HepG2 (cell line): ENCODE measurements around the gene POMGNT2. TPM values are rescaled to one million over a fixed set of nuclear protein-coding genes. Genes with fewer than 3 reads are reported as not detected.

Experiments
- ATAC-seq: fragments of 200-7000 bp; cut with Tn5 transposase; 3 replicates; pipeline ENCODE4 v1.9.1; 2020; ENCODE audit warnings: mild to moderate bottlenecking, moderate library complexity
- BruUV-seq: library from RNA; stranded (reverse); fragments of 400-500 nt; replicated peaks from 2 replicates; lab custom pipeline; 2021; lab: Mats Ljungman, UMichigan
- CTCF ChIA-PET: fragments of 300-600 bp; formaldehyde crosslinking; extraction: SDS; loops from one replicate; lab custom pipeline; 2021; ENCODE audit warnings: low total read pairs, inconsistent platforms, low intra/inter-chr PET ratio; lab: Yijun Ruan, JAX
- POLR2A ChIA-PET: fragments of 350-600 bp; sonication (Branson Sonifier 250); formaldehyde crosslinking; loops from one replicate; lab custom pipeline; 2020; ENCODE audit warnings: antibody characterized with exemption, inconsistent platforms; lab: Yijun Ruan, JAX
- DNase-seq: peaks from one replicate; pipeline ENCODE4 v3.0.0-alpha.2; 2015; ENCODE audit warnings: low spot score
- FAIRE-seq: peaks from 3 replicates; lab custom pipeline; 2011; peaks lifted over from hg19 to GRCh38; lab: Jason Lieb, UNC
- H2AFZ ChIP-seq: one replicate; pipeline ENCODE4 v1.6.1; 2011; ENCODE audit warnings: low read length, inconsistent platforms
- H3K27ac ChIP-seq: fragments of 300-600 bp; 3 replicates; pipeline ENCODE4 v1.8.0; 2011; ENCODE audit warnings: mixed run types, mild to moderate bottlenecking, mixed read lengths, low read length, inconsistent platforms; ENCODE audit not compliant: insufficient read depth; ENCODE audit errors: extremely low read length
- H3K27me3 ChIP-seq, 2 experiments: fragments of 200-600 bp in 1 of 2; 2 replicates in 1 of 2; 3 replicates in 1 of 2; pipeline versions ENCODE4 v1.6.0 to v1.8.0; 2011; ENCODE audit warnings: low read length in 2 of 2, mild to moderate bottlenecking in 2 of 2, moderate library complexity in 2 of 2, inconsistent platforms in 1 of 2; ENCODE audit not compliant: insufficient read depth in 2 of 2, control insufficient read depth in 1 of 2
- H3K36me3 ChIP-seq, 2 experiments: fragments of 200-600 bp in 1 of 2; replicated peaks in 1 of 2; 2 replicates in 1 of 2; 3 replicates in 1 of 2; pipeline versions ENCODE4 v1.5.1 to v1.8.0; 2011; ENCODE audit warnings: low read length in 2 of 2, inconsistent platforms in 1 of 2; ENCODE audit not compliant: insufficient read depth in 2 of 2, control insufficient read depth in 1 of 2
- H3K4me1 ChIP-seq: 2 replicates; pipeline ENCODE4 v1.5.1; 2012; ENCODE audit warnings: low read length, inconsistent platforms; ENCODE audit not compliant: insufficient read depth
- H3K4me2 ChIP-seq: 2 replicates; pipeline ENCODE4 v1.6.0; 2011; ENCODE audit warnings: low read depth, low read length, inconsistent platforms
- H3K4me3 ChIP-seq, 3 experiments: fragments of 200-600 bp in 1 of 3; sonication (generic), shearing (Covaris generic) in 1 of 3; replicated peaks in 1 of 3; 2 replicates each; pipeline ENCODE4 v1.5.1; 2011 to 2016; ENCODE audit warnings: low read length in 3 of 3, inconsistent platforms in 2 of 3, low read depth in 2 of 3, mild to moderate bottlenecking in 2 of 3, control low read depth in 1 of 3, mixed read lengths in 1 of 3; ENCODE audit not compliant: insufficient read depth in 1 of 3
- H3K79me2 ChIP-seq: one replicate; pipeline ENCODE4 v1.6.1; 2011; ENCODE audit warnings: low read length, inconsistent platforms; ENCODE audit not compliant: insufficient read depth
- H3K9ac ChIP-seq: 2 replicates; pipeline ENCODE4 v1.6.0; 2011; ENCODE audit warnings: mild to moderate bottlenecking, low read depth, low read length, inconsistent platforms; ENCODE audit not compliant: insufficient read depth
- H3K9me3 ChIP-seq: 2 replicates; pipeline ENCODE4 v1.5.1; 2012; ENCODE audit warnings: mild to moderate bottlenecking, low read length
- H4K20me1 ChIP-seq: 2 replicates; pipeline ENCODE4 v1.6.0; 2011; ENCODE audit warnings: inconsistent platforms, mild to moderate bottlenecking, low read length, moderate library complexity; ENCODE audit not compliant: insufficient read depth
- BCL6 ChIP-seq: IDR thresholded peaks from 2 replicates; pipeline ENCODE4 v1.6.1; 2016; ENCODE audit warnings: missing genetic modification reagents, missing compliant biosample characterization
- CEBPB ChIP-seq: IDR thresholded peaks from 2 replicates; pipeline ENCODE4 v1.6.1; 2011; ENCODE audit warnings: low read depth, low read length, improper control_type of control experiment, borderline replicate concordance
- FIP1L1 ChIP-seq: fragments of 200-400 bp; formaldehyde crosslinking; IDR thresholded peaks from 2 replicates; pipeline ENCODE4 v1.6.1; 2018; ENCODE audit warnings: low read depth, mild to moderate bottlenecking, low read length, moderate library complexity, borderline replicate concordance; ENCODE audit not compliant: insufficient read depth
- GTF3A ChIP-seq: sonication (generic); formaldehyde crosslinking; conservative IDR thresholded peaks from 2 replicates; pipeline ENCODE4 v1.4.0; 2020; ENCODE audit warnings: mild to moderate bottlenecking, missing genetic modification reagents
- PHF20 ChIP-seq: sonication (generic); formaldehyde crosslinking; IDR thresholded peaks from 2 replicates; pipeline ENCODE4 v1.5.0; 2020; ENCODE audit warnings: mild to moderate bottlenecking, missing genetic modification reagents
- SIX4 ChIP-seq: sonication (generic); formaldehyde crosslinking; IDR thresholded peaks from 2 replicates; pipeline ENCODE4 v1.4.0; 2020; ENCODE audit warnings: missing genetic modification reagents
- SOX5 ChIP-seq: IDR thresholded peaks from 2 replicates; pipeline ENCODE4 v1.6.1; 2016; ENCODE audit warnings: borderline replicate concordance
- TAF15 ChIP-seq: fragments of 200-400 bp; formaldehyde crosslinking; IDR thresholded peaks from one replicate; pipeline ENCODE4 v1.6.1; 2018; ENCODE audit warnings: mild to moderate bottlenecking, low read depth, low read length; ENCODE audit not compliant: poor library complexity, severe bottlenecking
- ZBTB38 ChIP-seq: sonication (generic); formaldehyde crosslinking; IDR thresholded peaks from 2 replicates; pipeline ENCODE4 v1.5.1; 2020; ENCODE audit warnings: mild to moderate bottlenecking, missing genetic modification reagents
- ZNF572 ChIP-seq: sonication (generic); formaldehyde crosslinking; IDR thresholded peaks from 2 replicates; pipeline ENCODE4 v1.5.1; 2020; ENCODE audit warnings: mild to moderate bottlenecking, missing genetic modification reagents
- ZNF614 ChIP-seq: IDR thresholded peaks from 2 replicates; pipeline ENCODE4 v1.6.1; 2018; ENCODE audit warnings: missing biosample characterization, missing genetic modification reagents, inconsistent platforms, borderline replicate concordance
- ZNF713 ChIP-seq: sonication (generic); formaldehyde crosslinking; IDR thresholded peaks from 2 replicates; pipeline ENCODE4 v1.4.0; 2020; ENCODE audit warnings: mild to moderate bottlenecking, missing genetic modification reagents
- ZNF773 ChIP-seq: sonication (generic); formaldehyde crosslinking; IDR thresholded peaks from 2 replicates; pipeline ENCODE4 v1.4.0; 2020; ENCODE audit warnings: missing genetic modification reagents, borderline replicate concordance
- WGBS: methylation state at CpG from one replicate; pipeline ENCODE4 v1.1.6; 2017; ENCODE audit warnings: low lambda C conversion rate; 5-methylcytosine and 5-hydroxymethylcytosine counted together
- in situ Hi-C: cut with HindIII; loops from 2 replicates; pipeline ENCODE4 v1.10.0; 2017; ENCODE audit warnings: low pct_unique_long_range_greater_than_20kb; ENCODE audit not compliant: extremely low pct_ligation_motif_present
- intact Hi-C: fragments of 100-400 bp; cut with micrococcal nuclease; formaldehyde crosslinking; loops from one replicate; pipeline ENCODE4 v1.10.0; 2022; ENCODE audit not compliant: unreplicated experiment
- polyA plus RNA-seq, 8 experiments: library from polyadenylated mRNA; depleted of rRNA in 3 of 8; stranded (reverse) in 7 of 8; unstranded in 1 of 8; fragments of >200 nt; fragmentation: Illumina TruSeq in 4 of 8; extraction: Trizol in 4 of 8; gene quantifications; 2 replicates each; pipeline versions ENCODE4 v1.2.1 to v1.2.3, GENCODE V29; 2011 to 2016; ENCODE audit warnings: low read depth in 4 of 8, missing spikeins in 1 of 8, mixed read lengths in 1 of 8; ENCODE audit not compliant: insufficient read depth in 1 of 8
- total RNA-seq, 5 experiments: library from RNA; depleted of rRNA; stranded (reverse); fragments of >200 nt; fragmentation: Illumina TruSeq; extraction: Trizol; gene quantifications; 2 replicates each; pipeline ENCODE4 v1.2.3, GENCODE V29; 2016; ENCODE audit warnings: low read depth in 1 of 5

The POMGNT2 gene
- total and polyA plus RNA-seq, 2 of the 13 experiments (the other 11 are each of a cell fraction or from before 2014, with no cell fraction given): 10.5 to 12.4 TPM

DNA sequence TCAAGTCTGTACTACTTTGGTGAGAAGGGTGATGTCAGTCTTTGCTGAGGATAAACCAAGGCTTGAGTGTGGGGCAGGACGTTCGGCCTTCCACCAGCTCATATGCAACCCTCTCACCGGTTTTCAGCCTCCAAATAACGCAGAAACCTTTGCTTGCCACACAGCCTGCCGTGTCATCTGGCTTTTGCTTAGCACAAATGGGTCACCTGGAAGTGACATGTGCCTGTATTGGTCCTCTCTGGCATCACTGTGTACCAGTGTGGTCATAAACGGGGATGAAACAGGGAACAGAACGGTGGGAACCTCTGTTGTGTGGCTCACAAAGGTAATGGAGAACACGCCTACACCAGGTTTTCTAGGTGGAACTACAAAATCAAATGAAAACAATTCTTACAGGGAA lies 7.1 kb downstream of the POMGNT2 start:
- no peaks in the 10 kb centered on the region for H3K27me3 ChIP-seq
- H4K20me1 ChIP-seq: no peaks in the 10 kb centered on the region
- H2AFZ ChIP-seq: no peak overlapping the region
- no peaks in the 10 kb centered on the region for H3K36me3 ChIP-seq
- in situ Hi-C loops: no loop called here
- intact Hi-C loops: no loop called here
- ChIA-PET POLR2A (no interaction called here), CTCF (no interaction called here)
- no peak for TF ChIP-seq SOX5 (CRISPR knock-in tag)
- no peak for TF ChIP-seq PHF20 (CRISPR knock-in tag)
- no peak for TF ChIP-seq TAF15
- TF ChIP-seq ZNF614: no peak
- TF ChIP-seq GTF3A (CRISPR knock-in tag): no peak
- TF ChIP-seq ZNF713: no peak
- TF ChIP-seq ZNF773 (CRISPR knock-in tag): no peak
- TF ChIP-seq CEBPB: no peak
- TF ChIP-seq ZNF572 (CRISPR knock-in tag): no peak
- TF ChIP-seq FIP1L1: no peak
- TF ChIP-seq SIX4 (CRISPR knock-in tag): no peak
- no peak for TF ChIP-seq BCL6
- TF ChIP-seq ZBTB38: no peak
- no peaks in the 10 kb centered on the region for H3K79me2 ChIP-seq
- no peaks in the 10 kb centered on the region for H3K9me3 ChIP-seq
- ATAC-seq (no peak), DNase-seq (no peak), FAIRE-seq (no peak)
- WGBS: 81% methylated on average over 8 of the region's 8 CpGs
- no peak overlapping the region for H3K9ac ChIP-seq
- no peak overlapping the region for H3K4me2 ChIP-seq
- H3K4me1 ChIP-seq: no peaks in the 10 kb centered on the region
- BruUV-seq: no TSS peak
- H3K4me3 ChIP-seq: no peak overlapping the region
- H3K27ac ChIP-seq: no peak overlapping the region
